Esophagus muscularis mucosa (tissue), 4 donors: Measurements from ENCODE around the gene AGA. TPM values are rescaled to one million over a fixed set of nuclear protein-coding genes. Genes with fewer than 3 reads are reported as not detected.

Source experiments
- DNase-seq: peaks from one replicate; pipeline ENCODE4 v3.0.0-alpha.2; 2017; ENCODE audit errors: extremely low spot score
- H3K27ac ChIP-seq, 4 donors: fragments of 200-600 bp; sonication (generic); replicated peaks in 1 of 4; 1 replicate in 3 of 4; 2 replicates in 1 of 4; pipeline ENCODE4 v1.5.1; 2016 to 2019; ENCODE audit warnings: mild to moderate bottlenecking in 1 of 4
- H3K27me3 ChIP-seq, 4 donors: fragments of 200-600 bp; sonication (generic); one replicate each; pipeline versions ENCODE4 v1.5.1 to v1.6.0; 2016 to 2019
- H3K36me3 ChIP-seq, 4 donors: fragments of 200-600 bp; sonication (generic); one replicate each; pipeline ENCODE4 v1.5.1; 2016 to 2019
- H3K4me1 ChIP-seq, 4 donors: fragments of 200-600 bp; sonication (generic); one replicate each; pipeline ENCODE4 v1.5.1; 2016 to 2019
- H3K4me3 ChIP-seq, 4 donors: fragments of 200-600 bp; sonication (generic); 1 replicate in 2 of 4; 2 replicates in 2 of 4; pipeline ENCODE4 v1.5.1; 2016 to 2019; ENCODE audit warnings: mild to moderate bottlenecking in 4 of 4, moderate library complexity in 1 of 4
- H3K9me3 ChIP-seq, 4 donors: fragments of 200-600 bp; sonication (generic); 1 replicate in 3 of 4; 2 replicates in 1 of 4; pipeline ENCODE4 v1.5.1; 2016 to 2019
- EP300 ChIP-seq: sonication (generic); formaldehyde crosslinking; IDR thresholded peaks from one replicate; pipeline ENCODE4 v1.6.1; 2017; ENCODE audit warnings: antibody characterized with exemption
- POLR2A ChIP-seq: fragments of 450-650 bp; IDR thresholded peaks from one replicate; pipeline ENCODE4 v1.6.1; 2017; ENCODE audit warnings: antibody characterized with exemption, moderate library complexity, mild to moderate bottlenecking, low read depth
- POLR2AphosphoS5 ChIP-seq, 2 donors: sonication (generic); formaldehyde crosslinking; IDR thresholded peaks; one replicate each; pipeline ENCODE4 v1.6.1; 2017; ENCODE audit warnings: antibody characterized with exemption in 2 of 2
- WGBS: methylation state at CpG from one replicate; pipeline ENCODE4 v1.1.5; 2018; 5-methylcytosine and 5-hydroxymethylcytosine counted together
- intact Hi-C: fragments of 100-400 bp; cut with DNase I; formaldehyde crosslinking; loops from one replicate; pipeline ENCODE4 v1.15.1; 2023
- total RNA-seq, 4 donors: library from RNA; depleted of rRNA; stranded (reverse); fragments of >200 nt; gene quantifications; one replicate each; pipeline versions ENCODE4 v1.1.0 to v1.2.1, GENCODE V29; 2016
- TF ChIP-seq, protein P1 (sequence below), 3 experiments: fragments of 200-600 bp in 2 of 3; fragments of 450-650 bp in 1 of 3; sonication (generic) in 2 of 3; IDR thresholded peaks; one replicate each; pipeline ENCODE4 v1.5.1; 2017 to 2019; ENCODE audit warnings: antibody characterized with exemption in 3 of 3, mild to moderate bottlenecking in 2 of 3, moderate library complexity in 1 of 3

AGA gene
- total RNA-seq, 4 donors from 2014 or later = 7.5 to 17.4 (median 9.7) TPM

- Histone ChIP-seq H3K27me3 (no peaks in the 10 kb centered on the region), H3K4me1 (no peaks in the 10 kb centered on the region), H3K9me3 (no peaks in the 10 kb centered on the region), H3K36me3 (no peaks in the 10 kb centered on the region), H3K27ac (no peak overlapping the region), H3K4me3 (no peak overlapping the region)
- WGBS = 100% methylated on average over 1 of the region's 1 CpG
- no peak for DNase-seq
- no peak for TF ChIP-seq POLR2AphosphoS5 (IDR thresholded peaks at IDR 0.05)
- no peak for TF ChIP-seq EP300
- TF ChIP-seq, protein P1, sequence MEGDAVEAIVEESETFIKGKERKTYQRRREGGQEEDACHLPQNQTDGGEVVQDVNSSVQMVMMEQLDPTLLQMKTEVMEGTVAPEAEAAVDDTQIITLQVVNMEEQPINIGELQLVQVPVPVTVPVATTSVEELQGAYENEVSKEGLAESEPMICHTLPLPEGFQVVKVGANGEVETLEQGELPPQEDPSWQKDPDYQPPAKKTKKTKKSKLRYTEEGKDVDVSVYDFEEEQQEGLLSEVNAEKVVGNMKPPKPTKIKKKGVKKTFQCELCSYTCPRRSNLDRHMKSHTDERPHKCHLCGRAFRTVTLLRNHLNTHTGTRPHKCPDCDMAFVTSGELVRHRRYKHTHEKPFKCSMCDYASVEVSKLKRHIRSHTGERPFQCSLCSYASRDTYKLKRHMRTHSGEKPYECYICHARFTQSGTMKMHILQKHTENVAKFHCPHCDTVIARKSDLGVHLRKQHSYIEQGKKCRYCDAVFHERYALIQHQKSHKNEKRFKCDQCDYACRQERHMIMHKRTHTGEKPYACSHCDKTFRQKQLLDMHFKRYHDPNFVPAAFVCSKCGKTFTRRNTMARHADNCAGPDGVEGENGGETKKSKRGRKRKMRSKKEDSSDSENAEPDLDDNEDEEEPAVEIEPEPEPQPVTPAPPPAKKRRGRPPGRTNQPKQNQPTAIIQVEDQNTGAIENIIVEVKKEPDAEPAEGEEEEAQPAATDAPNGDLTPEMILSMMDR (IDR thresholded peaks at IDR 0.05) = no peak
- no peak for TF ChIP-seq POLR2A
- intact Hi-C loops = no loop called here
Measured at GRCh38 chr4:177451108-177451500, 8.9 kb upstream of the AGA start.

GRCh38 chr4:177450426-177451107 lies 8.3 kb upstream of the AGA start:
- intact Hi-C loops = no loop called here
- TF ChIP-seq, protein P1 (IDR thresholded peaks at IDR 0.05) = no peak
- TF ChIP-seq EP300 = no peak
- no peak for TF ChIP-seq POLR2AphosphoS5 (IDR thresholded peaks at IDR 0.05)
- no peak for TF ChIP-seq POLR2A
- DNase-seq = no peak
- no peaks in the 10 kb centered on the region for H3K4me1 ChIP-seq
- H3K9me3 ChIP-seq = no peaks in the 10 kb centered on the region
- H3K36me3 ChIP-seq = no peaks in the 10 kb centered on the region
- 93% methylated on average over 4 of the region's 4 CpGs for WGBS
- no peak overlapping the region for H3K27ac ChIP-seq
- H3K4me3 ChIP-seq = no peak overlapping the region
- H3K27me3 ChIP-seq = no peaks in the 10 kb centered on the region

GRCh38 chr4:177448850-177449249 lies 6.6 kb upstream of the AGA start:
- intact Hi-C loops = no loop called here
- 88% methylated on average over 1 of the region's 1 CpG for WGBS
- DNase-seq = no peak

GRCh38 chr4:177447417-177448004 lies 5.3 kb upstream of the AGA start:
- H3K4me1 ChIP-seq = peaks cover 0 to 8% (median 7%) of the 10 kb centered on the region in 4 donors
- WGBS = 79% methylated on average over 1 of the region's 1 CpG
- no peak overlapping the region for H3K27ac ChIP-seq
- no peaks in the 10 kb centered on the region for H3K36me3 ChIP-seq
- intact Hi-C loops = no loop called here
- H3K27me3 ChIP-seq = no peaks in the 10 kb centered on the region
- no peaks in the 10 kb centered on the region for H3K9me3 ChIP-seq
- H3K4me3 ChIP-seq = no peak overlapping the region
- TF ChIP-seq EP300 = no peak
- no peak for TF ChIP-seq POLR2A
- no peak for TF ChIP-seq POLR2AphosphoS5 (IDR thresholded peaks at IDR 0.05)
- TF ChIP-seq, protein P1 (IDR thresholded peaks at IDR 0.05) = no peak
- no peak for DNase-seq

More at GRCh38 chr4:177448850-177449249, 6.6 kb upstream of the AGA start:
- Histone ChIP-seq H3K9me3 (no peaks in the 10 kb centered on the region), H3K36me3 (no peaks in the 10 kb centered on the region), H3K4me3 (no peak overlapping the region), H3K27ac (no peak overlapping the region), H3K4me1 (no peaks in the 10 kb centered on the region), H3K27me3 (no peaks in the 10 kb centered on the region)
- no peak for TF ChIP-seq POLR2A
- no peak for TF ChIP-seq EP300
- no peak for TF ChIP-seq POLR2AphosphoS5 (IDR thresholded peaks at IDR 0.05)
- TF ChIP-seq, protein P1 (IDR thresholded peaks at IDR 0.05) = no peak
